Hematopoietic multipotent progenitor cell treated with erythropoietin and hydrocortisone succinate and interleukin-3 and kit ligand, for 8 days (in vitro differentiated cells): ENCODE measurements around the gene FAM193A.
"Not testable (repeated sequence)": the region's sequence is repeated elsewhere in the genome, so short reads cannot be mapped to it uniquely, and the experiment has no call there.

ENCODE experiments used
- DNase-seq: peaks from one replicate; pipeline ENCODE4 v3.0.0-alpha.2; 2015

Gene FAM193A

DNA sequence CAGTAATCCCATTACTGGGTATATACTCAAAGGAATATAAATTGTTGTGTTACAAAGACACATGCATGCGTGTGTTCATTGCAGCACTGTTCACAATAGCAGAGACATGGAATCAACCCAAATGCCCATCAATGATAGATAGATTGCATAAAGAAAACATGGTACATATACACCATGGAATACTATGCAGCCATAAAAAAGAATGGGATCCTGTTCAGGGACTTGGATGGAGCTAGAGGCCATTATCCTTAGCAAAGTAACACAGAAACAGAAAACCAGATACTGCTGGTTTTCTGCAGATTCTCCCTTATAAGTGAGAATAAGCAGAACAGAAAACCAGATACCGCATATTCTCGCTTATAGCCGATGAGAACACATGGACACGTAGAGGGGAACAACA is 43.5 kb downstream of the FAM193A start:
- no peak for DNase-seq

DNA sequence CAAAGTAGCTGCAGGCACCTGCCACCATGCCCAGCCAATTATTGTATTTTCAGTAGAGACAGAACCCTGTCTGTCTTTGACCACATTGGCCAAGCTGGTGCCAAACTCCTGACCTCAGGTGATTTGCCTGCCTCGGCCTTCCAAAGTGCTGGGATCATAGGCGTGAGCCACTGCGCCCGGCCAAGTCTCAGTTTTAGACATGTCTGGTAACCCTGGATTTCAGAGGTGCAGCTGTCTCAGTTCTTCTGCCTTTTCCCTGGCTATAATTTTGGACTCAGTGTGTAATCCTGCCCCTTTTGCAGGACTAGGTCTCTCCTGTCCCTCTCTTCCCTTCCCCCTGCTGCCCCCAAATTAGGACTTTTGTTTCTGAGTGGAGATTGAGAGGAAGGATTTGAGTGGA is 46.6 kb downstream of the FAM193A start:
- DNase-seq = no peak

DNA sequence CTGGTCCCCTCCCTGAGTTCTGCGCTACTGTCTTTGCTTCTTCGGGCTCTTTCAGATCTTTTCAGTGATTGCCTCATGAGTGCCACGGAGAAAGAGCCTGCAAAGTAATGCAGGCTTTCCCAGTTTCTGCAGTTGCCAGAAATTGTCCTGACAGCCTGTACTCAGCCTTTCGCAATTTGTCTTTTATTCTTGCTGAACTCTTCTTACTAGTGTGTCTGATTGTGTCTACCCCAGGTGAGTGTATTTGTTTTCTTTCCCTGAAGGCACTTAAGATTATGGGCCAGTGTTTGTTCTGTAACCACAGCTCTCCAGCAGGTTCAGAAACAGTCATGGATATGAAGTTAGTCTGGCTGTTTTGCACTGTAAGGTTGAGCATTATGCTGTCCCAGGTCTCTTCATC is 47.1 kb downstream of the FAM193A start:
- DNase-seq = no peak

DNA sequence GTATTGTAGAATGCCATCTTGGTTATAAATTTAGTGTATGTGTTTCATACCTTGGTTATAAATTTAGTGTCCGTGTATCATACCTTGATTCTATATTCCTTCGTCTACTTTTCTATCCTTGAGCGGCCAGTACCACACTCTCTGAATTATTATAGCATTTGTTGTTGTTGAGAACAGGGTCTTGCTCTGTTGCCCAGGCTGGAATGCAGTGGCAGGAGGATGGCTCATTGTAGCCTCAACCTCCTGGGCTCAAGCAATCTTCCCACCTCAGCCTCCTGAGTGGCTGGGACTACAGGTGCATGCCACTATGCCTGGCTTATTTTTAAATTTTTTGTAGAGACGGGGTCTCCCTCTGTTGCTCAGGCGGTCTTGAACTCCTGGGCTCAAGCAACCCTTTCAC is 50.1 kb downstream of the FAM193A start:
- no peak for DNase-seq

DNA sequence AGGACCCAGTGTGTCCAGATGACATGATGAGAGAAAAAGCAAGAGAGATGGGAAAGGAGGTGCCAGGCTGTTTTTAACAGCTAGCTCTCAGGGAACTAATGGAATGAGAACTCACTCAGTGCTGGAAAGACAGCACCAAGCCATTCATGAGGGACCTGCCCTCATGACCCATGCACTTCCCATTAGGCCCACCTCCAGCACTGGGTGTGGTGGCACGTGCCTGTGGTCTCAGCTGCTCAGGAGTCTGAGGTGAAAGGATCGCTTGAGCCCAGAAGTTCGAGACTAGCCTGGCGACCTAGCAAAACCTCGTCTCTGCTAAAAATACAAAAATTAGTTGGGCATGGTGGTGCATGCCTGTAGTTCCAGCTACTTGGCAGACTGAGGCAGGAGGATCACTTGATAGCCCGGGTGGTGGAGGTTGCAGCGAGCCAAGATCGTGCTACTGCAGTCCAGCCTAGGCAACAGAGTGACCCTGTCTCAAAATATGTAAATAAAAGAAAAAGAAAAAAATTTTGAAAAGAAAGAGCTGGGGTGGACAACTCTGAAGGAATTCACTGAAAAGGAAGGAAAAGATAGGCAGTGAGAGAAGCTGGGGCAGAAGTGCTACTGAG is 50.9 kb downstream of the FAM193A start:
- peak; percentile 41 for DNase-seq

DNA sequence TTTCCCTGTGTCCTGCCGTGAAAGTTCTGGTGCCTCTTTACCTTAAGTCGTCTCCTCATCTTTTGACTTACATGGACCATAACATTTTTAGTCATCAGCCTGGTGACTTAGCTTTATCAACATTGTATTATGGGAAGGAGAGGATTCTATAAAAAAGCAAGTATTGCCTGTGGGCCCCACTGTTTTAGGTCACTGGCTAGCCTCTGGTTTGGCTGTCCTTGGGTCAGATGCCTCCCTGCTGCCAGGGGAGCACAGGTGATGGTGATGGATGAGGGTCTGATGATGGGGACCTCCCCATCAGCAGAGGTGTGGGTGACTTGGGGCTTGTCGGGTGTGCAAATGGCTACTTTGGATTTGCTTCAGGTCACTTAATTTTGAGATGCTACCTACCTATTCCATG is 51.8 kb downstream of the FAM193A start:
- DNase-seq = no peak

DNA sequence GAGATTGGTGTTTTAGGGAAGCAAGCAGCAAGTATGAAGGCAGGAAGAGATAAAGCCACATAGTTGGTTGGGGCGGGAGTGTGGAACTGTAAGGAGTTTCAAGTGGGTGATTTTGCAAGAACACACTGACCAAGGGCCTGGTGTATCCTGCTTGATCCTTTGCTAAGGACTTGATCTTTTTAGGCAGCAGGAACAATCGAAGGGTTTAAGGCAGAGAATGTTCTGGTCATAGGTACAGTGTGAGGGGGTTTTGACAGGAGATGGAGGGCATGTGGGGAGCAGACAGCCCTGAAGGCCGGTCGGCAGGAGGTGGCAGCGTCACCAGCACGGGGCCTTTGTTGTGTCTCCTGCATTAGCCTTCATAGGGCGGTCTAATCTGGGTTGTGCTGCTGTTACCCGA is 54.7 kb downstream of the FAM193A start:
- DNase-seq = peak; percentile 55

DNA sequence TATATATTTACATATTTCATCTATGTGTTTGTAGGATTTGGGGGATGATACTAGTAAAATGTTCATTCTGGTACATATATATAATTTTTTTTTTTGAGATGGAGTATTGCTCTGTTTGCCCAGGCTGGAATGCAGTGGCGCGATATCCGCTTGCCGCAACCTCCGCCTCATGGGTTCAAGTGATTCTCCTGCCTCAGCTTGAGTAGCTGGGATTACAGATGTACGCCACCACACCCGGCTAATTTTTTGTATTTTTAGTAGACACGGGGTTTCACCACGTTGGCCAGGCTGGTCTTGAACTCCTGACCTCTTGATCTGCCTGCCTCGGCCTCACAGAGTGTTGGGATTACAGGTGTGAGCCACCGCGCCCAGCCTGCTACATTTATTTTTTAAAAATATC is 55.6 kb downstream of the FAM193A start:
- not testable (repeated sequence) for DNase-seq

DNA sequence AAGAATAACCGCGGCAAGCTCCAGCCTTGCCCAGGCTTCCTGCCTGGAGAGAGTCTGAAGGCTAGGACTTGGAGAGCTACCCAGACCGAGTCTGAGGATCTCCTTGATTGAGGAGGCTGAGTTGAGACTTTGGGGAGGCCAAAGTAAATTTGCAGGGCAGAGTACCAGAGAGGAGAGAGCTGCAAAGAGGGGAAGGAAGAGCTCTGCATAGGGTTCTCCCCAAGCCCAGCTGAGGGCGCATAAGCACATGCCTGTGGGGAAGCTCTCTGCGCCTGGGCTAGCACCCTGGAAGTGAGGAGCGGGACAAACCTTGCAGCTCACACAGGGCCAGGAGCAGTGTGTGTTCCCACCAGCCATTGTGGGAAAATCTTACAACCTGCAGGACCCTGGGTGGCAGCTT is 56.1 kb downstream of the FAM193A start:
- DNase-seq = no peak

DNA sequence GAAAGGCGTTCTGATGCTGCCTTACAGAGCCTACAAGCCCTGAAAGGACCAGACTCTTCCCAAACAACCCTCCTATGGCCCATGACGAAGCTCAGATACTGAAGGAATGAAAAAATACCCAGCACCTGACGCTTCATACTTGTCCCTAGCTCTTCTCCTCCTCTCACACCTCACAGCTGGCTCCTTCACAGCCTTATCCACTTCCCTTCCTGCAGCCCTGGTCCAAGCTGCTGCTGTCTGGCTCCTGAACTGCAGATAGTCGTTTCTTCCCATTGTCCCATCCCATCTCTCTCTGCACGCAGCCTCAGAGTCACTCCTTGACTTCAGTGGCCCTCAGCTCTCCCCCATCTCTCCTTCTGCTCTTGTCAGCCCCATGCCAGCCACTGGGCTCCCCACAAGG is 56.6 kb downstream of the FAM193A start:
- no peak for DNase-seq

DNA sequence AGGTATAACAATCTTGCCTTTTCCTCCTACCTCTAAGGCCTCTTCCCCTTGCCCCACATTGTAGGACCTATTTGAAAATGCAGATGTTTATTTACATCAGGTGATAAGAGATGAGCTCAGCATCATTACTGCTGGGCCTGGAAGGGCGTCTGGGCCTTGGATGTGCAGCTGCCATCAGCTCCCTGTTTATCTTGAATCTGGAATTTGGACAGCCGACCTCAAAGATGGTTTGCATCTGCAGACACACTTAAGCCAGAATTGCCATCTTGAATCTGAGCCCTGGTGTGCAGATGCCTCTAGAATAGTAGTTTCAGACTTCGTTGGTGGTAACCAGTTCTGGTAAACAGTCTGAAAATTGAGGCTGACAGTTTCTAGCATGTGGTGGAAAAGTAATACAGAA is 59.0 kb downstream of the FAM193A start:
- DNase-seq = peak; percentile 21

DNA sequence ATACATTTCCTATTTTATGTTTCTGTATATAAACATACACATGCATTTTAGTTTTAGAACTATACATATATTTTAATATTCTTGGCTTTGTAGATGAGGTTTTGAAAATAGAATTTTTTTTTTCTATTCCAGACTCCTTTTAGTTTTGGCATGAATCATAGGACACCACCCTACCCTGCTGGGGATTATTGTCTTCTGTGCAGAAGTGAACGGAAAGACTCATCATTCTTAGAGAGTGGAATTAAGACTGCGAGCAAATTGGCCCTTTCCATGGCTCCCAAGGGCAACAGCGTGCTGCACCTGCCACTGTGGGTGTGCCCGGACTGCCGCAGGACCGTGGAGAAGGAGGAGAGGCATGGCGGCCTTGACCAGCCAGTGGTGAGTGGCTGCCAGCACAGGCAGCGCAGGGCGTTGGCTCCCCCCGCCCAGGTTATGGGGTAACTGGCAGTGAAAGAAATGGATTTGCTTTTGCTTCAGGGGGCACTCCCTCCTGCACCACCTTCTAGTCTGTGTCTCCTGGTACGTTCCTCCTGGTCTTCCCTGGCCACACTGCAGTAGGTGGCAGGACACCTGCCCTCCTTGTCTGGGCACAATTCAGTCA is 59.6 kb downstream of the FAM193A start:
- DNase-seq = no peak

DNA sequence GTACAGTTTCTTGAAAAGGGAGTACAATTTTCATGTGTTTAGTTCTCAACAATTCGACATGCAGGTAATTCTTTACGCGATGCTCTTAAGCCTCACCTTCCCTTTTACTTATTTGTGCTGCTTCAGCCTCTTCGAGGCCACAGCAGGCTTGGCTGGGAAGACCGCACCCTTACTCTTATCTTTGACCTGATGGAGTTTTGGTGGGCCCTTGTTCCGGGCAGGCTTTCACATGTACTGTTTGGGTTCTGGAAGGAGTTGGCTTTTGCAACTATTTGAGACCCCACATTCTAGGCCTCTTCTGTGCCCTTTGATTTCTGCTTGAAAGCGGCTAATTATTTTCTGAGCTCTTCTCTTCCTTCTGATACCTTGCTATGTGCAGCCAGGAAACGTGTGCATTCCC is 60.2 kb downstream of the FAM193A start:
- DNase-seq = peak; percentile 61

DNA sequence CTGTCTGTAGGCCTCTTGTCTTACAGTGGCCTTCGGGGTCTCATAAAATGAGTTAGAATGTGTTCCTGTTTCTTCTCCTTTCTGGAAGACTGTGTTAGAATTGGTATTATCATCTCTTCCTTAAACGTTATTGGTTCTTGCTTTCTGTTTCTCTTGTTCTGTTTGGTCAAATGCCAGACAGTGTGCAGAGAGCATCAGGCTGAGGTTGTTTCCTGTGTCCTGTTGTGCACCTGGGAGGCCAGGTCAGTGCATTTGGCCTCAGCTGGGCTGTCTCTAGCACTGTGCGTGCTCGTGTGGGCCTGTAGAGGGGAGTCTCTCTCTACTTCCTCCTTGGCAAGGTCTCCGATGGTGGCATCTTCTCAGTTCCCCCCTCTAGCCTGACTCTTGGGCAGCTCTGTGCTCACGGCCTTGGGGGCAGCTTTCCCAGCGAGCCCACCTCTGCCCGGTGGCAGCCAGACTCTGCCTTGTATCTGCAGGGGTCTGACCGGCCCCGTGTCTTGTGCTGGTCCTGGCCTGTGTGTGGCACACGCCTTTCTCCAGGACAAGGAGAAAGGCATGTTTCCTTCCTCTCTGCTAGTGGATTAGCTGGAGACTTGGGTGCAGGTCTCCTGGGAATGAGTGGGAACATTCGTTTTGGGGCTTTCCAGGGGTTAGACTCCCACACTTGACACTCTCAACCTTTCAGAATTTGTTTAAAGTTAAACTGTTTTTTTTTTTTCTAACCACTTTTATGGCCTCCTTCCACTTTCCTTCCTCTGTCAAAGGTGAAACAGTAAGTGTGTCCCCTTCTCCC is 62.3 kb downstream of the FAM193A start:
- DNase-seq = peak; percentile 45

DNA sequence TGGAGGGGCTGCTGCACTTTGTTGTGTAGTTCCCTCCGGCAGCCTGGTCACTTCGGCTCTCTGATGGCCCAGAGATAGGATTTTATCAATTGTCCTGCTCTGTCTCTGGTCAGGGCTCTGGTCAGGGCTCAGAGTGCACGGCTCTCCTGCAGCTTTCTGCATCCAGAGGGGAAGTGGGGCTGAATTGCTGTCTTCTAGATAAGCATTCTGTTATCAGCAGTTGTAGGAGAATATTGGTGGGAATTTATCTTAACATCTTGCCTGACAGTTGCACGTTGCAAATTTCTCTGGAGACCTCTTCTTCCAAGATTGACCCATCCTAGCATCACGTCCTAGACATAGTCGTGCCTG is 62.8 kb downstream of the FAM193A start:
- peak; percentile 13 for DNase-seq

DNA sequence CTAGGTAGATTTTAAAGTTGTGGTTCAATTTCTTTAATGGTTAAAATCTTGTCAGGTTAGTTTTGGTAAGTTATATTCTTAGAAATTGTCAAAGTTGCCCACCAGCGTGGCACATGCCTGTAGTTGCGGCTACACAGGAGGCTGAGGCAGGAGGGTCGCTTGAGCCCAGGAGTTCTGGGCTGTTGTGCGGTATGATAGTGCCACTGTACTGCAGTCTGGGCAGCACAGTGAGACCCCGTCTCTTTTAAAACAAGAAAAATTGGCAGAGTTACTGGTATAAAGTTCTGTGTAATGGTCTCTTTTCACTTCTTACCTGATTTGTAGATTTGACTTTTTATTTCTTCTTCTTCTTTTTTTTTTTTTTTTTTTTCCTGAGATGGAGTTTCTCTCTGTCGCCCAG is 64.4 kb downstream of the FAM193A start:
- DNase-seq = no peak

DNA sequence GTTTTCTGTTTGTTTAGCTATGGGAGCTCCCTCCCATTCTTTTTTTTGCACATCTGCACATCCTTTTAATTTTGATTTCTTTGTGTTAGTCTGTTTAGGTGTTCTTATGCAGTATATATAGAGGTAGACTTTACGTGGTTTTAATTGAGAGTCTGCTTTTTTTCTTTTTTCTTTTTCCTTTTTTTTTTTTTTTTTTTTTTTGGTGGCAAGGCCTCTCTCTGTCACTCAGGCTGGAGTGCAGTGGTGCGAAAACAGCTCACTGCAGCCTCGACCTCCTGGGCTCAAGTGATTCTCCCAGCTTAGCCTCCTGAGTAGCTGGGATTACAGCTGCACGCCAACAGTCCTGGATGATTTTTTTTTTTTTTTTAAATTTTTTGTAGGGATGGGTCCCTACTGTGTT is 68.2 kb downstream of the FAM193A start:
- DNase-seq = no peak

DNA sequence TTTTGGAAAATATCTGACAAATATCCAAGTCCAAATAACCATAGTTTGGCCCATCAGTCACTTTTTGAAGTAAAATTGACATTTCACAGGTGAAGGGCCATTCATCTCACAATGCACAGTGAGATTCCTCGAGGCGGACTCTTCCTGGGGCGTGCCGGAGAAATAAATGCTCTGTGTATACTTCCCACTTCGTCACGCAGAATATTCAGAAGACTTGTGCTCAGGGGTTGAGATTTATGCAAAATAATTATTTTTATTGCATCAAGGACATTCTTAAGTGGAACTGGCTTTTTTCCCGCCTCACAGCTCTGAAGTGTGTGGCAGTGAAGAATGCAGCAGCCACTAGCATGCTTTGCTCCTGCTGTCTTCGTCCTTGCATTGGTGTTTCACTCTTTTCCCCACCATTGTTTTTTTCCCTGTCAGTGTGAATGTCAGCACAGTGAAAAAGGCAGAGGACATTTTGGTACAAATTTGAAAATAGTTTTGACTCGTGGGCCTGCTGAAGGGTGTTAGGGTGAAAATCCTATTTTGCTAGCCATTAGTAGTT is 70.6 kb downstream of the FAM193A start:
- DNase-seq = no peak

DNA sequence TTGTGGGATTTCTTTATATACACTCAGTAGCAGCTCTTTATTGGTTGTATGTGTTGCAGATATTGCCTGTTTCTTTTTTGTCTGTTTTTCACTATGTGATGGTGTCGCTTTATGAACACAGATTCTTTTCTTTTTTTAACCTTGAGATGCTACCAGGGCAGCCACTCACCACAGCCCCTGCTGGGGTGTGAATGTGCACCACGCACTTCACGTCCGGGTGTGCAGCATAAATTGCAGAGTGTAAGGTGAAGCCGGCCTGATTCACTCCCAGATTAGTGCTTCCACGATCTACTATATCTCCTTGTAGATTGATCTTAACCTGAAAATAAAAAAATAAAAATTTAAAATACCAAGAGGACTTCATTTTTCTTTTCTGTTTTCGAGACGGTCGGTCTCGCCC is 71.4 kb downstream of the FAM193A start:
- no peak for DNase-seq

DNA sequence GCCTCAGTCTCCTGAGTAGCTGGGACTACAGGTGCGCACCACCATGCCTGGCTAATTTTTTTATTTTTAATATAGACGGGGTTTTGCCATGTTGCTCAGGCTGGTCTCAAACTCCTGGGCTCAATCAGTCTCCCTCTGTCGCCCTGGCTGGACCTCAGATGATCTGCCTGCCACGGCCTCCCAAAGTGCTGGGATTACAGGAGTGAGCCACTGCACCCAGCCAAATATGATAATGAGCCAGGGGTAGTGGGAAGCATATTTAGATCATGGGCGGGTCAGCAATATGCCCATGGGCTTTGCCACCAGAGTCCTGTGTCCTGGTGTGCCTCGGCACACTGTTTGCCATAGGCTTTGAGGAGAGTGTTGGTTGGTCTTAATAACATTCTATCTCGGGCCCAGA is 71.8 kb downstream of the FAM193A start:
- DNase-seq = no peak

DNA sequence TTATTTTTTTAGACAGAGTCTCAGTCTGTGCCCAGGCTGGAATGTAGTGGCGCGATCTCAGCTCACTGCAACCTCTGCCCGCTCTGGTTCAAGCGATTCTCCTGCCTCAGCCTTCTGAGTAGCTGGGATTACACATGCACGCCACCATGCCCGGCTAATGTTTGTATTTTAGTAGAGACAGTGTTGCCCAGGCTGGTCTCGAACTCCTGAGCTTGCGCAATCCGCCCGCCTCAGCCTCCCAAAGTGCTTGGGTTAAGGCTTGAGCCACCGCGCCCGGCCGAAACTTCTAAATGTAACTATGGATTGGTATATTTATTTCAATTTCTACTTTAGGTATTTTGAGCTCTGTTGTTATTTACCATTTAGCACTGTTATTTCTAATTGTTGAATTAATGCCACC is 79.4 kb downstream of the FAM193A start:
- no peak for DNase-seq

DNA sequence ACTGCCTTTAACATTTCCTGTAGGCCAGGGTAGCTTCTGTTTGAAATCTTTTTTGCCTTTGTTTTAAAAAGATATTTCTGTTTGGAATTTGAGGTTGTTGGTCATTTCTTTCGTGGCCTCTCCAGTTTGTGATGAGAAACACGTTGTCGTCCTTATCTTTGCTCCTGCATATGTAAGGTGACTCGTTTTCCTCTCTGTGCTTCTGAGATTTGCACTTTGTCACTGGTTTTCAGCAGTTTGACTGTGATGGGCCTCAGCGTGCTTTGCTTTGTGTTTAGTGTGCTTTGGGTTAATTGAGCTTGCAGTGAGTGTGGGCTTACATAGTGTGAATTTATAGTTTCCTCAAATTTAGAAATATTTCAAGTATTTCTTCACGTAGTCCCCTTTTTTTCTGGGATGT is 81.5 kb downstream of the FAM193A start:
- DNase-seq = peak; percentile 32

DNA sequence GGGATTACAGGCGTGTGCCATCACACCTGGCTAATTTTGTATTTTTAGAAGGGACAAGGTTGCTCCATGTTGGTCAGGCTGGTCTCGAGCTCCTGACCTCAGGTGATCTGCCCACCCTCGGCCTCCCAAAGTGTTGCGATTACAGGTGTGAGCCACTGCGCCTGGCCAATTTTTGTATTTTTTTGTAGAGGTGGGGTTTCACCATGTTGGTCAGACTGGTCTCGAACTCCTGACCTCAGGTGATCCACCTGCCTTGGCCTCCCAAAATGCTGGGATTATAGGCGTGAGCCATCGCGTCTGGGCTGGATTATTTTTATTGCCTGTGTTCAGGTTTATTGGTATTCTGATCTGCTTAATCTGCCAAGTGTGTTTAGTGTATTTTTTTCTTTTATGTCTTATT is 82.3 kb downstream of the FAM193A start:
- DNase-seq = not testable (repeated sequence)

DNA sequence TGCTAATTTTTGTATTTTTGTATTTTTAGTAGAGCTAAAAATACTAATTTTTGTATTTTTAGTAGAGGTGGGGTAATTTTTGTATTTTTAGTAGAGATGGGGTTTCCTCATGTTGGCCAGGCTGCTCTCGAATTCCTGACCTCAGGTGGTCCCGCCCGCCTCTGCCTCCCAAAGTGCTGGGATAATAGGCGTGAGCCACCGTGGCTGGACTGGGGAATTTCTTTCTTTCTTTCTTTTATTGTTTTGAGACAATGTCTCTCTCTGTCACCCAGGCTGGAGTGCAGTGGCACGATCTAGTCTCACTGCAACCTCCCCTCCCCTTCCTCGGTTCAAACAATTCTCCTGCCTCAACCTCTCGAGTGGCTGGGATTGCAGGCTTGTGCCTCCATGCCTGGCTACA is 83.0 kb downstream of the FAM193A start:
- no peak for DNase-seq
